Fibroblast of skin of right quadriceps (primary cell): ENCODE data around the gene WDR37.
"Not testable (repeated sequence)": the region's sequence is repeated elsewhere in the genome, so short reads cannot be mapped to it uniquely, and the experiment has no call there.

Experiments
- DNase-seq: peaks from one replicate; pipeline ENCODE4 v3.0.0-alpha.2; 2013

WDR37 gene

GRCh38 chr10:1056326-1057105 is at the start of gene WDR37:
WDR37 (plus strand) TSS chr10:1056385; CDS start chr10:1072156, 15,771 bp downstream.
- peak; percentile 85 for DNase-seq

- DNase-seq: no peak
Measured at GRCh38 chr10:1006573-1006972, 49.6 kb upstream of the WDR37 start.

GRCh38 chr10:1007583-1007982 is 48.6 kb upstream of the WDR37 start:
- DNase-seq: no peak

- DNase-seq: no peak
Measured at GRCh38 chr10:1009071-1009494, 47.1 kb upstream of the WDR37 start.

GRCh38 chr10:1009947-1010346 is 46.2 kb upstream of the WDR37 start:
- not testable (repeated sequence) for DNase-seq

GRCh38 chr10:1010703-1011102 is 45.5 kb upstream of the WDR37 start:
- DNase-seq: no peak

GRCh38 chr10:1011696-1012095 is 44.5 kb upstream of the WDR37 start:
- no peak for DNase-seq

- no peak for DNase-seq
Measured at GRCh38 chr10:1015688-1016087, 40.5 kb upstream of the WDR37 start.

- DNase-seq: no peak
Measured at GRCh38 chr10:1019362-1019761, 36.8 kb upstream of the WDR37 start.

- no peak for DNase-seq
Measured at GRCh38 chr10:1020460-1020859, 35.7 kb upstream of the WDR37 start.

- no peak for DNase-seq
Measured at GRCh38 chr10:1020958-1021357, 35.2 kb upstream of the WDR37 start.

- DNase-seq: no peak
Measured at GRCh38 chr10:1022413-1022812, 33.8 kb upstream of the WDR37 start.

- DNase-seq: no peak
Measured at GRCh38 chr10:1024103-1024502, 32.1 kb upstream of the WDR37 start.

- DNase-seq: no peak
Measured at GRCh38 chr10:1025683-1026082, 30.5 kb upstream of the WDR37 start, which contains the start of gene IDI2. IDI2 (minus strand) TSS chr10:1025859; CDS start chr10:1024723, 1,136 bp downstream.

- DNase-seq: no peak
Measured at GRCh38 chr10:1026578-1026977, 29.6 kb upstream of the WDR37 start.

GRCh38 chr10:1029838-1030237 is 26.3 kb upstream of the WDR37 start:
- DNase-seq: no peak

GRCh38 chr10:1033601-1034000 is 22.6 kb upstream of the WDR37 start:
- no peak for DNase-seq

GRCh38 chr10:1034758-1035157 is 21.4 kb upstream of the WDR37 start:
- no peak for DNase-seq

- DNase-seq: no peak
Measured at GRCh38 chr10:1035201-1035600, 21.0 kb upstream of the WDR37 start.

- no peak for DNase-seq
Measured at GRCh38 chr10:1036341-1036791, 19.8 kb upstream of the WDR37 start.

GRCh38 chr10:1037098-1037497 is 19.1 kb upstream of the WDR37 start:
- no peak for DNase-seq

- DNase-seq: not testable (repeated sequence)
Measured at GRCh38 chr10:1038769-1039168, 17.4 kb upstream of the WDR37 start.

- DNase-seq: no peak
Measured at GRCh38 chr10:1040133-1040532, 16.1 kb upstream of the WDR37 start.

- DNase-seq: no peak
Measured at GRCh38 chr10:1041514-1041913, 14.7 kb upstream of the WDR37 start.

- no peak for DNase-seq
Measured at GRCh38 chr10:1043532-1043995, 12.6 kb upstream of the WDR37 start.
